Neuron (in vitro differentiated cells): ENCODE measurements around the gene DBNDD1.

ENCODE experiments used
- H2AFZ ChIP-seq: one replicate; pipeline ENCODE4 v1.6.1; 2013; ENCODE audit warnings: low read depth, mild to moderate bottlenecking, inconsistent platforms, low read length, moderate library complexity
- H3K27me3 ChIP-seq: one replicate; pipeline ENCODE4 v1.6.1; 2013; ENCODE audit warnings: low read length; ENCODE audit not compliant: insufficient read depth
- H3K36me3 ChIP-seq: one replicate; pipeline ENCODE4 v1.6.1; 2013; ENCODE audit warnings: low read length; ENCODE audit not compliant: insufficient read depth
- H3K4me1 ChIP-seq: one replicate; pipeline ENCODE4 v1.6.1; 2013; ENCODE audit warnings: low read length; ENCODE audit not compliant: insufficient read depth
- H3K4me3 ChIP-seq: 2 replicates; pipeline ENCODE4 v1.5.1; 2013; ENCODE audit warnings: mild to moderate bottlenecking, low read length, moderate library complexity
- H3K9me3 ChIP-seq: one replicate; pipeline ENCODE4 v1.6.1; 2013; ENCODE audit warnings: low read length

The DBNDD1 gene

GRCh38 chr16:89966756-89967155 lies 52.5 kb downstream of the DBNDD1 start:
- Histone ChIP-seq H3K4me1 (peaks cover 12% of the 10 kb centered on the region), H3K36me3 (peaks cover 13% of the 10 kb centered on the region), H2AFZ (no peak overlapping the region), H3K4me3 (no peak overlapping the region), H3K27me3 (no peaks in the 10 kb centered on the region), H3K9me3 (peaks cover 6% of the 10 kb centered on the region)

- Histone ChIP-seq H2AFZ (no peak overlapping the region), H3K4me3 (no peak overlapping the region), H3K36me3 (peaks cover 20% of the 10 kb centered on the region), H3K9me3 (peaks cover 3% of the 10 kb centered on the region), H3K27me3 (no peaks in the 10 kb centered on the region), H3K4me1 (peaks cover 12% of the 10 kb centered on the region)
Measured at GRCh38 chr16:89965447-89966225, 53.6 kb downstream of the DBNDD1 start.

DNA sequence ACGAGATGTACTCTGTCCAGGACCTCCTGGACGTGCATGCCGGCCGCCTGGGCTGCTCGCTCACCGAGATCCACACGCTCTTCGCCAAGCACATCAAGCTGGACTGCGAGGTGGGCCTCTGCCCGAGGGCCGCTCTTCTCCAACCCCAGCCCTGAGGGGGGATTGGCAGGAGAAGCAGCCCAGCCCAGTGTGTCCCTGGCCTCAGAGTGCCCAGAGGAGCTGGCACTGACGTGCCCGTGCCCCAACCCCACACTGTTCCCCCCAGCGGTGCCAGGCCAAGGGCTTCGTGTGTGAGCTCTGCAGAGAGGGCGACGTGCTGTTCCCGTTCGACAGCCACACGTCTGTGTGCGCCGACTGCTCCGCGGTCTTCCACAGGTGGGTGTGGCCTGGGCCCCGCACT lies 55.1 kb downstream of the DBNDD1 start:
- peaks cover 27% of the 10 kb centered on the region for H3K36me3 ChIP-seq
- H3K27me3 ChIP-seq, result no peaks in the 10 kb centered on the region
- no peak overlapping the region for H3K4me3 ChIP-seq
- H3K4me1 ChIP-seq, result peaks cover 12% of the 10 kb centered on the region
- H2AFZ ChIP-seq, result no peak overlapping the region
- no peaks in the 10 kb centered on the region for H3K9me3 ChIP-seq

GRCh38 chr16:89962754-89963498 lies 56.3 kb downstream of the DBNDD1 start:
- Histone ChIP-seq H3K9me3 (no peaks in the 10 kb centered on the region), H3K4me3 (no peak overlapping the region), H3K27me3 (no peaks in the 10 kb centered on the region), H2AFZ (no peak overlapping the region), H3K36me3 (peaks cover 38% of the 10 kb centered on the region), H3K4me1 (peaks cover 12% of the 10 kb centered on the region)

GRCh38 chr16:89961920-89962319 lies 57.3 kb downstream of the DBNDD1 start:
- H3K4me3 ChIP-seq, result no peak overlapping the region
- peaks cover 48% of the 10 kb centered on the region for H3K36me3 ChIP-seq
- peaks cover 7% of the 10 kb centered on the region for H3K4me1 ChIP-seq
- H3K27me3 ChIP-seq, result no peaks in the 10 kb centered on the region
- no peak overlapping the region for H2AFZ ChIP-seq
- no peaks in the 10 kb centered on the region for H3K9me3 ChIP-seq

- no peak overlapping the region for H3K4me3 ChIP-seq
- H3K9me3 ChIP-seq, result no peaks in the 10 kb centered on the region
- no peaks in the 10 kb centered on the region for H3K27me3 ChIP-seq
- H3K36me3 ChIP-seq, result peaks cover 54% of the 10 kb centered on the region
- no peaks in the 10 kb centered on the region for H3K4me1 ChIP-seq
- no peak overlapping the region for H2AFZ ChIP-seq
Measured at GRCh38 chr16:89960966-89961365, 58.3 kb downstream of the DBNDD1 start.

GRCh38 chr16:89958596-89958995 lies 60.7 kb downstream of the DBNDD1 start:
- Histone ChIP-seq H3K36me3 (peaks cover 53% of the 10 kb centered on the region), H3K9me3 (no peaks in the 10 kb centered on the region)

DNA sequence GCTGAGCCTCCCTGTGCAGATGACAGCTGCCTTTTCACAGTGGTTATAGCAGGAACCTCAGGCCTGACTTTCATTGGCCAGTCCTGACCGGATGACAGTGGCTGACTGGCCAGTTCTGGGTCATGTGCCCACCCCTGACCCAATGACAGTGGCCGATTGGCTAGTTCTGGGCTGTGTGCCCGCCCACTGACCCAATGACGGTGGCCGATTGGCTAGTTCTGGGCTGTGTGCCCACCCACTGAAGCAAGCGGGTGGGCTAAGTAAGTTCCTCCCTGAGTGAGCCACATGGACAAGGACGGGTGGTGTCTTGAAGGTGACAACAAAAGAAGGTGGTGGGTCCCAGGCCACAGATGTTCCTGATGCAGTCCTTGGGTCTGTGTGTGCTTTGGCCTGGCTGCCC lies 61.2 kb downstream of the DBNDD1 start:
- Histone ChIP-seq H3K4me1 (no peaks in the 10 kb centered on the region), H2AFZ (no peak overlapping the region), H3K36me3 (peaks cover 48% of the 10 kb centered on the region), H3K9me3 (no peaks in the 10 kb centered on the region), H3K27me3 (no peaks in the 10 kb centered on the region), H3K4me3 (no peak overlapping the region)

More at GRCh38 chr16:89958596-89958995, 60.7 kb downstream of the DBNDD1 start:
- no peak overlapping the region for H3K4me3 ChIP-seq
- H2AFZ ChIP-seq, result no peak overlapping the region
- H3K27me3 ChIP-seq, result no peaks in the 10 kb centered on the region
- H3K4me1 ChIP-seq, result no peaks in the 10 kb centered on the region

DNA sequence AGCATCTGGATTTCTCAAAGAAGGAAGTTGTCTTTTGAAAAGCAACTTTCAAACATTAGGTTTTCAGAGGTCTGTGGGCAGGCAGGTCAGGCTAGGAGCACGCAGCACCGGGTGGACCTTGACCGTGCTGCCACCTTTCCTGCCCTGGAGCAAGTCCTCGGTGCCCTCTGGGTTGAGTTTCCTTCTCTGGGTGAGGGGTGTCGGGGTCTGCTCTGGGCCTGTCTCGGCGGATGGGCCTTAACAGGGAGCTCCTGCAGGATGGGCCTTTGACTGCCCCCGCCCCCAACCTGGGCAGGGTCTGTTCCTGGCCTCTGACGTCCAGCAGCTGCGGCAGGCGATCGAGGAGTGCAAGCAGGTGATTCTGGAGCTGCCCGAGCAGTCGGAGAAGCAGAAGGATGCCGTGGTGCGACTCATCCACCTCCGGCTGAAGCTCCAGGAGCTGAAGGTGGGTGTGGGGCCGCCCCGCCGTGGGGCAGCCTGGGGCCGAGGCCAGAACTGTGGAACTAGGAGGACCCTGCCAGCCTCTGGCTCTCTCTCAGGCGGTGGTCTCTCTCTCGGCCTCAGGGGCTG lies 62.0 kb downstream of the DBNDD1 start:
- no peak overlapping the region for H3K4me3 ChIP-seq
- H3K4me1 ChIP-seq, result no peaks in the 10 kb centered on the region
- peaks cover 51% of the 10 kb centered on the region for H3K36me3 ChIP-seq
- H3K27me3 ChIP-seq, result no peaks in the 10 kb centered on the region
- H2AFZ ChIP-seq, result no peak overlapping the region
- H3K9me3 ChIP-seq, result no peaks in the 10 kb centered on the region

- no peaks in the 10 kb centered on the region for H3K27me3 ChIP-seq
- H3K4me3 ChIP-seq, result no peak overlapping the region
- no peaks in the 10 kb centered on the region for H3K4me1 ChIP-seq
- H2AFZ ChIP-seq, result no peak overlapping the region
- peaks cover 53% of the 10 kb centered on the region for H3K36me3 ChIP-seq
- no peaks in the 10 kb centered on the region for H3K9me3 ChIP-seq
Measured at GRCh38 chr16:89956505-89957215, 62.6 kb downstream of the DBNDD1 start.

DNA sequence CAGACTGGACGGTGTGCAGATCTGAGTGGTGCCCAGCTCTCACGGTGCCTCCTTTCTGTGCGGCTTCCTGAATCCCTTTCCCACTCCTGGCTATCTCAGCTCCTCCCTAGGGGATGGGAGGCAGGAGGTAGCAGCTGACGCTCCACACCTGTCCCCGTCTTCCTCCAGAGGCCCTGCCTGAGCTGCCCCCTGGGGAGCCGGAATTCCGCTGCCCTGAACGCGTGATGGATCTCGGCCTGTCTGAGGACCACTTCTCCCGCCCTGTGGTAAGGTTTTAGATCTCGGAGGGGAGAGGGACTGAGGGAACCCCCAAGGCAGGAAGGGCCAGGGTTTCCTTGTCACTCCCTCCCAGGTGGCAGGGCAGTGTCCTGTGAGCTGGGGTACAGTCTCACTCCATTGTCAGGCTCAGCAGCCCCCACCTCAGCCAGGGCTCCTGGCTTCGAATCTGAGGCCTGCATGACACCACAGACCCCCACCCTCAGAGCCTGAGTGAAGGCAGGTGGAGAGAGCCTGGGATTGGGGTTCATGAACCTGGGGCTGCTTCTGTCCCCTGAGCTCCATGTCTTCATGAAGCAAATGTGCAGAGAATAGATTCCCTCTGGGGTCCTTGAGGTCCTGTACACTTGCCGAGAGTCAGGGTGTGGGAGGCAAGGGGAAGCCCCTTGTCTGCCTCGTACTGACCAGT lies 64.1 kb downstream of the DBNDD1 start:
- H3K36me3 ChIP-seq, result peaks cover 48% of the 10 kb centered on the region
- no peak overlapping the region for H3K4me3 ChIP-seq
- no peaks in the 10 kb centered on the region for H3K9me3 ChIP-seq
- no peaks in the 10 kb centered on the region for H3K27me3 ChIP-seq
- no peaks in the 10 kb centered on the region for H3K4me1 ChIP-seq
- no peak overlapping the region for H2AFZ ChIP-seq
